Activated T-cell treated with anti-CD3 and anti-CD28 coated beads for 24 hours (primary cell): Measurements from ENCODE around the gene NRSN2.

Source experiments
- DNase-seq: peaks from one replicate; pipeline ENCODE4 v3.0.0-alpha.2; 2020; ENCODE audit warnings: low read depth

Gene NRSN2

GRCh38 chr20:397432-398237, 50.7 kb downstream of the NRSN2 start:
- DNase-seq, result no peak

GRCh38 chr20:399182-399707, 52.3 kb downstream of the NRSN2 start:
- DNase-seq, result no peak

GRCh38 chr20:400128-400453, 53.2 kb downstream of the NRSN2 start:
- no peak for DNase-seq

GRCh38 chr20:400454-401275, 53.8 kb downstream of the NRSN2 start:
- no peak for DNase-seq

GRCh38 chr20:401682-402495, 55.0 kb downstream of the NRSN2 start:
- DNase-seq, result no peak

- DNase-seq, result no peak
Measured at GRCh38 chr20:402496-402885, 55.6 kb downstream of the NRSN2 start.

- DNase-seq, result no peak
Measured at GRCh38 chr20:402898-403581, 56.1 kb downstream of the NRSN2 start.

GRCh38 chr20:403582-403957, 56.7 kb downstream of the NRSN2 start:
- DNase-seq, result no peak

GRCh38 chr20:404088-404487, 57.2 kb downstream of the NRSN2 start:
- DNase-seq, result no peak
